HepG2 (cell line): Measurements from ENCODE around the gene STUB1. TPM values are rescaled to one million over a fixed set of nuclear protein-coding genes. Genes with fewer than 3 reads are reported as not detected.
A peak's percentile ranks its signal among the peaks of the same experiment; 100 is the strongest.

ENCODE experiments used
- EEA1 ChIP-seq: sonication (generic); formaldehyde crosslinking; IDR thresholded peaks from 2 replicates; pipeline ENCODE4 v1.5.1; 2020; ENCODE audit warnings: mild to moderate bottlenecking, missing genetic modification reagents, borderline replicate concordance
- GPN1 ChIP-seq: sonication (generic); formaldehyde crosslinking; IDR thresholded peaks from 2 replicates; pipeline ENCODE4 v1.5.1; 2020; ENCODE audit warnings: missing genetic modification reagents, borderline replicate concordance
- KLF6 ChIP-seq: IDR thresholded peaks from 2 replicates; pipeline ENCODE4 v1.8.0; 2016; ENCODE audit warnings: missing biosample characterization, missing genetic modification reagents
- RBFOX2 ChIP-seq: fragments of 200-400 bp; formaldehyde crosslinking; IDR thresholded peaks from 2 replicates; pipeline ENCODE4 v1.6.1; 2017; ENCODE audit warnings: low read depth, mild to moderate bottlenecking, low read length
- SAP130 ChIP-seq: IDR thresholded peaks from 2 replicates; pipeline ENCODE4 v1.6.1; 2016; ENCODE audit warnings: low read depth
- ZFAT ChIP-seq: sonication (generic); formaldehyde crosslinking; conservative IDR thresholded peaks from 2 replicates; pipeline ENCODE4 v1.8.1; 2023; ENCODE audit warnings: missing genetic modification reagents, inconsistent platforms
- ZNF546 ChIP-seq: sonication (generic); formaldehyde crosslinking; conservative IDR thresholded peaks from 2 replicates; pipeline ENCODE4 v1.8.1; 2023; ENCODE audit warnings: mild to moderate bottlenecking, missing genetic modification reagents
- polyA plus RNA-seq, 8 experiments: library from polyadenylated mRNA; depleted of rRNA in 3 of 8; stranded (reverse) in 7 of 8; unstranded in 1 of 8; fragments of >200 nt; fragmentation: Illumina TruSeq in 4 of 8; extraction: Trizol in 4 of 8; gene quantifications; 2 replicates each; pipeline versions ENCODE4 v1.2.1 to v1.2.3, GENCODE V29; 2011 to 2016; ENCODE audit warnings: low read depth in 4 of 8, missing spikeins in 1 of 8, mixed read lengths in 1 of 8; ENCODE audit not compliant: insufficient read depth in 1 of 8
- total RNA-seq, 5 experiments: library from RNA; depleted of rRNA; stranded (reverse); fragments of >200 nt; fragmentation: Illumina TruSeq; extraction: Trizol; gene quantifications; 2 replicates each; pipeline ENCODE4 v1.2.3, GENCODE V29; 2016; ENCODE audit warnings: low read depth in 1 of 5
- TF ChIP-seq, protein P1 (sequence below): IDR thresholded peaks from 2 replicates; pipeline ENCODE4 v1.6.1; 2012; ENCODE audit warnings: inconsistent platforms
- TF ChIP-seq, protein P2 (sequence below): sonication (generic); formaldehyde crosslinking; IDR thresholded peaks from 2 replicates; pipeline ENCODE4 v1.8.0; 2022; ENCODE audit warnings: missing genetic modification reagents, low read depth, mild to moderate bottlenecking, borderline replicate concordance
- TF ChIP-seq, protein P3 (sequence below): sonication (generic); formaldehyde crosslinking; IDR thresholded peaks from 2 replicates; pipeline ENCODE4 v1.4.0; 2020; ENCODE audit warnings: mild to moderate bottlenecking, missing genetic modification reagents
- TF ChIP-seq, protein P4 (sequence below): sonication (generic); formaldehyde crosslinking; IDR thresholded peaks from 2 replicates; pipeline ENCODE4; 2020; ENCODE audit warnings: missing genetic modification reagents, mild to moderate bottlenecking, borderline replicate concordance
- TF ChIP-seq, protein P5 (sequence below), 2 experiments: sonication (generic) in 1 of 2; formaldehyde crosslinking in 1 of 2; IDR thresholded peaks; 2 replicates each; pipeline versions ENCODE4 v1.4.0 to v1.6.1; 2018 to 2020; ENCODE audit warnings: missing genetic modification reagents in 2 of 2, borderline replicate concordance in 1 of 2, low read depth in 1 of 2, mild to moderate bottlenecking in 1 of 2, missing biosample characterization in 1 of 2
- TF ChIP-seq, protein P6 (sequence below): sonication (generic); formaldehyde crosslinking; IDR thresholded peaks from 2 replicates; pipeline ENCODE4 v1.5.1; 2020; ENCODE audit warnings: mild to moderate bottlenecking, missing genetic modification reagents

Gene STUB1
- total and polyA plus RNA-seq, 2 of the 13 experiments (the other 11 are each of a cell fraction or from before 2014, with no cell fraction given) = 52.9 to 78.2 TPM

DNA sequence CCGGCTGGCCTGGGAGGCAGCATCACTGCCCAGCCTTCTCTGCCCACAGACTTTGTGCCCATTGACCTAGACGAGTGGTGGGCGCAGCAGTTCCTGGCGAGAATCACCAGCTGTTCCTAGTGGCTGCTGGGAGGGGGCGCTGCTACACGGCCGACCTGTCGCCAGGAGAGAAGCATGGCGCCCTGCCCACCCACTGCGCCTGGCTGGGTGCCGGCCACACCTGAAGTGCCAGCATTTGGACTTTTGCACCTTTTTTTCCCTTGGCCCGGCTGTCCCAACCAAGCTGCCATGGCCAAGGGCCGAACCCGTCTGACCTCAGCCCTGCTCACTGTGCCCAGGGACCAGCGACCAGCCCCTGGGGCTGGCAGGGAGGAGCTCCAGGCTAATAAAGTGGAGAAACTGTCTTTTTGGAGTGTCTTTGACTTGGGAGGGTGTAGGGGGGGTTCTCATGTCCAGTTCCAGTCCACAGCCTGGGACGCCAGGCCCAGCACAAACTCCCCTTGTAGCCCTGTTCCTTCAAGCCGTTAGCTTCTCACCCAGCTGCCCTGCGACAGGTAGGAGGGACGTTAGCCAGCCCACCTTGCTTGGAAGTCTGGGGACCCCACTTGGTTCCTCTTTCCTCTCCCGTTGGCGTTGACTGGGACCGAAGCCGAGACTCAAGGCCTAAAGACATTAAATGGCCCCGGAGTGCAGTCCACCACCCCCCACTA lies 32.0 kb upstream of the STUB1 start (continued):
- TF ChIP-seq ZNF546 (CRISPR knock-in tag) (no peak; the same call in 1 of the 2 replicates), SAP130 (CRISPR knock-in tag) (peak; percentile 82), EEA1 (CRISPR knock-in tag) (no peak), KLF6 (CRISPR knock-in tag) (no peak), RBFOX2 (no peak), GPN1 (no peak), ZFAT (CRISPR knock-in tag) (no peak)
- TF ChIP-seq, protein P1, sequence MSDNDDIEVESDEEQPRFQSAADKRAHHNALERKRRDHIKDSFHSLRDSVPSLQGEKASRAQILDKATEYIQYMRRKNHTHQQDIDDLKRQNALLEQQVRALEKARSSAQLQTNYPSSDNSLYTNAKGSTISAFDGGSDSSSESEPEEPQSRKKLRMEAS = peak; percentile 66; the same call in 1 of the 2 replicates
- TF ChIP-seq, protein P2, sequence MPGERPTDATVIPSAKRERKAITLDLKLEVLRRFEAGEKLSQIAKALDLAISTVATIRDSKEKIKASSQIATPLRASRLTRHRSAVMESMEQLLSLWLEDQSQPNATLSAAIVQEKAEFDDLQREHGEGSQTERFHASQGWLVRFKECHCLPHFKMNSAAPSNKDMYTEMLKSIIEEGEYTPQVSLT (CRISPR knock-in tag) = no peak; the same call in 1 of the 2 replicates
- TF ChIP-seq, protein P3, sequence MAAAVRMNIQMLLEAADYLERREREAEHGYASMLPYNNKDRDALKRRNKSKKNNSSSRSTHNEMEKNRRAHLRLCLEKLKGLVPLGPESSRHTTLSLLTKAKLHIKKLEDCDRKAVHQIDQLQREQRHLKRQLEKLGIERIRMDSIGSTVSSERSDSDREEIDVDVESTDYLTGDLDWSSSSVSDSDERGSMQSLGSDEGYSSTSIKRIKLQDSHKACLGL (CRISPR knock-in tag) = no peak
- TF ChIP-seq, protein P4, sequence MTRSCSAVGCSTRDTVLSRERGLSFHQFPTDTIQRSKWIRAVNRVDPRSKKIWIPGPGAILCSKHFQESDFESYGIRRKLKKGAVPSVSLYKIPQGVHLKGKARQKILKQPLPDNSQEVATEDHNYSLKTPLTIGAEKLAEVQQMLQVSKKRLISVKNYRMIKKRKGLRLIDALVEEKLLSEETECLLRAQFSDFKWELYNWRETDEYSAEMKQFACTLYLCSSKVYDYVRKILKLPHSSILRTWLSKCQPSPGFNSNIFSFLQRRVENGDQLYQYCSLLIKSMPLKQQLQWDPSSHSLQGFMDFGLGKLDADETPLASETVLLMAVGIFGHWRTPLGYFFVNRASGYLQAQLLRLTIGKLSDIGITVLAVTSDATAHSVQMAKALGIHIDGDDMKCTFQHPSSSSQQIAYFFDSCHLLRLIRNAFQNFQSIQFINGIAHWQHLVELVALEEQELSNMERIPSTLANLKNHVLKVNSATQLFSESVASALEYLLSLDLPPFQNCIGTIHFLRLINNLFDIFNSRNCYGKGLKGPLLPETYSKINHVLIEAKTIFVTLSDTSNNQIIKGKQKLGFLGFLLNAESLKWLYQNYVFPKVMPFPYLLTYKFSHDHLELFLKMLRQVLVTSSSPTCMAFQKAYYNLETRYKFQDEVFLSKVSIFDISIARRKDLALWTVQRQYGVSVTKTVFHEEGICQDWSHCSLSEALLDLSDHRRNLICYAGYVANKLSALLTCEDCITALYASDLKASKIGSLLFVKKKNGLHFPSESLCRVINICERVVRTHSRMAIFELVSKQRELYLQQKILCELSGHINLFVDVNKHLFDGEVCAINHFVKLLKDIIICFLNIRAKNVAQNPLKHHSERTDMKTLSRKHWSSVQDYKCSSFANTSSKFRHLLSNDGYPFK (CRISPR knock-in tag) = peak; percentile 37; the same call in 1 of the 2 replicates
- TF ChIP-seq, protein P5, sequence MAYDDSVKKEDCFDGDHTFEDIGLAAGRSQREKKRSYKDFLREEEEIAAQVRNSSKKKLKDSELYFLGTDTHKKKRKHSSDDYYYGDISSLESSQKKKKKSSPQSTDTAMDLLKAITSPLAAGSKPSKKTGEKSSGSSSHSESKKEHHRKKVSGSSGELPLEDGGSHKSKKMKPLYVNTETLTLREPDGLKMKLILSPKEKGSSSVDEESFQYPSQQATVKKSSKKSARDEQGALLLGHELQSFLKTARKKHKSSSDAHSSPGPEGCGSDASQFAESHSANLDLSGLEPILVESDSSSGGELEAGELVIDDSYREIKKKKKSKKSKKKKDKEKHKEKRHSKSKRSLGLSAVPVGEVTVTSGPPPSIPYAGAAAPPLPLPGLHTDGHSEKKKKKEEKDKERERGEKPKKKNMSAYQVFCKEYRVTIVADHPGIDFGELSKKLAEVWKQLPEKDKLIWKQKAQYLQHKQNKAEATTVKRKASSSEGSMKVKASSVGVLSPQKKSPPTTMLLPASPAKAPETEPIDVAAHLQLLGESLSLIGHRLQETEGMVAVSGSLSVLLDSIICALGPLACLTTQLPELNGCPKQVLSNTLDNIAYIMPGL (CRISPR knock-in tag; IDR thresholded peaks at IDR 0.05; ENCODE audit: borderline replicate concordance in 1 of 2, low read depth in 1 of 2) = peak; percentile 42 to 79; a peak in 2 of 4 replicates
- TF ChIP-seq, protein P6, sequence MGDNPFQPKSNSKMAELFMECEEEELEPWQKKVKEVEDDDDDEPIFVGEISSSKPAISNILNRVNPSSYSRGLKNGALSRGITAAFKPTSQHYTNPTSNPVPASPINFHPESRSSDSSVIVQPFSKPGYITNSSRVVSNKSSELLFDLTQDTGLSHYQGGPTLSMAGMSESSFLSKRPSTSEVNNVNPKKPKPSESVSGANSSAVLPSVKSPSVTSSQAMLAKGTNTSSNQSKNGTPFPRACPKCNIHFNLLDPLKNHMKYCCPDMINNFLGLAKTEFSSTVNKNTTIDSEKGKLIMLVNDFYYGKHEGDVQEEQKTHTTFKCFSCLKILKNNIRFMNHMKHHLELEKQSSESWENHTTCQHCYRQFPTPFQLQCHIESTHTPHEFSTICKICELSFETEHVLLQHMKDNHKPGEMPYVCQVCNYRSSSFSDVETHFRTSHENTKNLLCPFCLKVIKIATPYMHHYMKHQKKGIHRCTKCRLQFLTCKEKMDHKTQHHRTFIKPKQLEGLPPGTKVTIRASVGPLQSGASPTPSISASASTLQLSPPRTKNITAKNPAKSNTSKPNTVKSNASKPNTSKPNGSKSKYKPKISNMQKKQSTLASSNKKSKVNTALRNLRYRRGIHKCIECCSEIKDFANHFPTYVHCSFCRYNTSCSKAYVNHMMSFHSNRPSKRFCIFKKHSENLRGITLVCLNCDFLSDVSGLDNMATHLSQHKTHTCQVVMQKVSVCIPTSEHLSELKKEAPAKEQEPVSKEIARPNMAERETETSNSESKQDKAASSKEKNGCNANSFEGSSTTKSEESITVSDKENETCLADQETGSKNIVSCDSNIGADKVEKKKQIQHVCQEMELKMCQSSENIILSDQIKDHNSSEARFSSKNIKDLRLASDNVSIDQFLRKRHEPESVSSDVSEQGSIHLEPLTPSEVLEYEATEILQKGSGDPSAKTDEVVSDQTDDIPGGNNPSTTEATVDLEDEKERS (CRISPR knock-in tag) = 0 out of 2 replicates have a peak, but pooled peaks have one; percentile 8
